Activated T-helper 1 cell treated with Interleukin-2 at 50 U/mL for 16 hours (primary cell): ENCODE data around the gene CTDSPL.
"Not testable (repeated sequence)": the region's sequence is repeated elsewhere in the genome, so short reads cannot be mapped to it uniquely, and the experiment has no call there.

Source experiments
- DNase-seq: peaks from one replicate; pipeline ENCODE4 v3.0.0-alpha.2; 2020; ENCODE audit warnings: low read depth

CTDSPL gene

GRCh38 chr3:38019658-38020341 lies 158.1 kb downstream of the CTDSPL start:
- DNase-seq = no peak

GRCh38 chr3:38020342-38020726 lies 158.7 kb downstream of the CTDSPL start:
- no peak for DNase-seq

GRCh38 chr3:38021196-38021595 lies 159.5 kb downstream of the CTDSPL start:
- no peak for DNase-seq

- no peak for DNase-seq
These were observed 160.6 kb downstream of the CTDSPL start for GRCh38 chr3:38022301-38022700.

- no peak for DNase-seq
These were observed 161.4 kb downstream of the CTDSPL start for GRCh38 chr3:38022896-38023709.

GRCh38 chr3:38026856-38027255 lies 165.2 kb downstream of the CTDSPL start:
- no peak for DNase-seq

- no peak for DNase-seq
These were observed 166.1 kb downstream of the CTDSPL start for GRCh38 chr3:38027466-38028465.

GRCh38 chr3:38028621-38029361 lies 167.1 kb downstream of the CTDSPL start:
- no peak for DNase-seq

GRCh38 chr3:38029400-38030125 lies 167.9 kb downstream of the CTDSPL start, which contains the start of gene PLCD1:
Gene PLCD1, minus strand, starts transcription at chr3:38029642. Its CDS starts 103 bp downstream, at chr3:38029539.
- peak; percentile 27 for DNase-seq

GRCh38 chr3:38030126-38031021 lies 168.7 kb downstream of the CTDSPL start:
- no peak for DNase-seq

GRCh38 chr3:38031022-38031994 lies 169.6 kb downstream of the CTDSPL start:
- DNase-seq = peak; percentile 46

GRCh38 chr3:38032328-38032865 lies 170.7 kb downstream of the CTDSPL start:
- DNase-seq = no peak

- DNase-seq = not testable (repeated sequence)
These were observed 171.9 kb downstream of the CTDSPL start for GRCh38 chr3:38033586-38033985.
